HG02642 (cell line): ENCODE measurements around the gene ARL14EPL.
"Not testable (repeated sequence)": the region's sequence is repeated elsewhere in the genome, so short reads cannot be mapped to it uniquely, and the experiment has no call there.

Experiments
- ATAC-seq: cut with Tn5 transposase; IDR thresholded peaks from one replicate; pipeline ENCODE4 v1.9.1; 2021; ENCODE audit warnings: mild to moderate bottlenecking; ENCODE audit not compliant: unreplicated experiment, poor library complexity

Gene ARL14EPL

GRCh38 chr5:116045821-116046220, 13.5 kb downstream of the ARL14EPL start:
- no peak for ATAC-seq

GRCh38 chr5:116046261-116046660, 14.0 kb downstream of the ARL14EPL start:
- no peak for ATAC-seq

- no peak for ATAC-seq
Measured at GRCh38 chr5:116046823-116047222, 14.6 kb downstream of the ARL14EPL start.

GRCh38 chr5:116058346-116058936, 26.2 kb downstream of the ARL14EPL start:
- ATAC-seq = no peak

GRCh38 chr5:116062352-116062751, 30.1 kb downstream of the ARL14EPL start:
- no peak for ATAC-seq

- no peak for ATAC-seq
Measured at GRCh38 chr5:116063950-116064349, 31.7 kb downstream of the ARL14EPL start.

GRCh38 chr5:116068028-116068632, 35.9 kb downstream of the ARL14EPL start:
- ATAC-seq = peak; percentile 54

GRCh38 chr5:116071211-116071610, 38.9 kb downstream of the ARL14EPL start:
- no peak for ATAC-seq

GRCh38 chr5:116075191-116075831, 43.0 kb downstream of the ARL14EPL start:
- no peak for ATAC-seq

- peak; percentile 99 for ATAC-seq
Measured at GRCh38 chr5:116076496-116076895, 44.2 kb downstream of the ARL14EPL start.

- no peak for ATAC-seq
Measured at GRCh38 chr5:116078199-116078598, 45.9 kb downstream of the ARL14EPL start.

- ATAC-seq = peak; percentile 32
Measured at GRCh38 chr5:116084287-116084691, 52.0 kb downstream of the ARL14EPL start.

GRCh38 chr5:116084871-116085715, 52.8 kb downstream of the ARL14EPL start, which contains the start of gene COMMD10:
COMMD10 (plus strand) TSS chr5:116085025.
- peak; percentile 95 for ATAC-seq

GRCh38 chr5:116086309-116086708, 54.0 kb downstream of the ARL14EPL start:
- ATAC-seq = not testable (repeated sequence)

- no peak for ATAC-seq
Measured at GRCh38 chr5:116088062-116088461, 55.8 kb downstream of the ARL14EPL start.

- no peak for ATAC-seq
Measured at GRCh38 chr5:116090302-116090701, 58.0 kb downstream of the ARL14EPL start.

- no peak for ATAC-seq
Measured at GRCh38 chr5:116091416-116091815, 59.1 kb downstream of the ARL14EPL start.

- ATAC-seq = no peak
Measured at GRCh38 chr5:116097301-116097700, 65.0 kb downstream of the ARL14EPL start.

- ATAC-seq = no peak
Measured at GRCh38 chr5:116098998-116099397, 66.7 kb downstream of the ARL14EPL start.

- not testable (repeated sequence) for ATAC-seq
Measured at GRCh38 chr5:116104941-116105340, 72.7 kb downstream of the ARL14EPL start.
